ENCODE results near the gene GGT7.
"Not testable (repeated sequence)": the region's sequence is repeated elsewhere in the genome, so short reads cannot be mapped to it uniquely, and the experiment has no call there.

Gene GGT7

DNA sequence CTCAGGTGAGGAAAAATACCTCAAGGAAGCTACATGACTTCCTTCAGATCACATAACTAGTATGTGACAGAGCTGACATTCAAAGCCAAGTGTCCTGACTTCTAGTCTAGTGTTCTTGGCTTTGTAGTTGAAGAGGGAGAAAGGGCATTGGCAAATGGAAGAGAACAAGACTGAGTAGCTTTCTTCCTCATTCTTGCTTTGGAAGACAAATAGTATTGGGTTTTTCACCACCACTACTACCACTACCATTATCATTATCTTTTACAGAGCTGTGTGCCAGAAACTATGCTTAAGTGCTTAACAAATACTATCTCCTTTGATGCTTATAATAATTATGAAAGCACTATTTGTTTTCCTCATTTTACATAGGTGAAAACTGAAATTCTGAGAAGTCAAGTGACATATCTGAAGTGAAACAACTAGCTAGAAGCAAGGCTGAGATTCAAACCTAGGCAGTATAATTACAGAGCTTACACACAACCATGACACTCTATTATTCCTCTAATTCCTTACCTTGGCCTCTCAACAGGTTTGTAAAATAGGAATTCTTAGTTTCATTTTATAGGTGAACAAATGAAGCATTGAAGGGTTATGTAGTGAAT, 10.5 kb upstream of the GGT7 start:
- DNase-seq = peak; percentile 13

DNA sequence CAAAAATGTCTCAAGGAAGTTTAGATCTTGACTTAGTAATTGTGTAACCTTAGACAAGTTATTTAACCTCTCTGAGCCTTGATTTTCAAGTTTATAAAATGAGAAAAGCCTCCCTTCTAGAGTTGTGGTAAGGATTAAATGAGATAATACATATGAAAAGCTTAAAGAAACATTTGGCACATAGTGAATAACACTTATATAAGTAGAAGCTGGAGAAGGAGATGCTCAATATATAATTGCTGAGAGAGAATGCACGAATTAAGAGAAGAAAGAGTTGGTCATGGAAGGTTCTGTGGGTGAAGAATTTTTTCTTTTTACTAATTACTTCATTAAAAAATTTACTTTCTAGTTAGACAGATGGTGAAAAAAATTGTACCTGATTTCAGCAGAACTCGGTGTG, 9.0 kb upstream of the GGT7 start:
- no peak for DNase-seq

GRCh38 chr20:34880971-34881370, 8.3 kb upstream of the GGT7 start:
- DNase-seq = not testable (repeated sequence)

GRCh38 chr20:34880215-34880850, 7.7 kb upstream of the GGT7 start:
- no peak for DNase-seq

DNA sequence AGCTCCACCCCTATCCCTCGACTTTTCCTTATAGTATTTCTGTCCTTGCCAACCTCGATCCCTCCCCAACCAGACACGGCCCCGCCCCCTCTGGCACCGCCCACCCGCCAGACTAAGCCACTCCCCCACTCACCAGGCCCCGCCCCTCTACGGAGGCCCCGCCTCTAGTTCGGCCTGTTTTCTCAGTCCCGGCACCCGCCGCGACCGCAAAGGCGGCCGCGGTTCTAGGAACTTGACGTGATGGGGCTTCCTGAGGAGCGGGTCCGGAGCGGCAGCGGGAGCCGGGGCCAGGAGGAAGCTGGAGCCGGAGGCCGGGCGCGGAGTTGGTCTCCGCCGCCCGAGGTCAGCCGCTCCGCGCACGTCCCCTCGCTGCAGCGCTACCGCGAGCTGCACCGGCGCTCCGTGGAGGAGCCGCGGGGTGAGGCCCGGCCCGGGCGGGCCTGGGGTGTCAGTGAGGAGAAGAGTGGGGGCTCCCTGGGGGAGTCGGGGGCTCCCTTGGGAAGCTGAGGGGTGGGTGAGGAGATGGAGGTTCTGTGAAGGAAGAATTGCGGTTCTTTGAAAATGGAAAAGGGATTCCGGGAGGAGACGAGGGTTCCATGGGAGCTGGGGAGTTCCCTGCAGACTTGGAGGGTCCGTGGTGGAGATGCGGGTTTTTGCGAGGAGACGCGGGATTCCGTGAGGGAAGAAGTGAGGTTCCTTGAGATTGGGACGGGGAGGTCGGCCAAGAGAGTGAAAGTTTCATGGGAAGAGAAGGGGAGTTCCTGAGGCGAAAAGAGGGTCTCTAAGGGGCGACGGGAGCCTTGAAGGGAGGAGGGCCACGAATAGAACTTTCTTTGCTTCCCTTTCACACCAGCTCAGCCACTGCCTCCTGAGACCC, 4.0 kb upstream of the GGT7 start, which contains the start of gene ACSS2:
TSS of gene ACSS2 (plus strand) at position 207 of the 877 bp plus-strand sequence. CDS start at position 241, 34 bp downstream.
- peak; percentile 98 for DNase-seq

DNA sequence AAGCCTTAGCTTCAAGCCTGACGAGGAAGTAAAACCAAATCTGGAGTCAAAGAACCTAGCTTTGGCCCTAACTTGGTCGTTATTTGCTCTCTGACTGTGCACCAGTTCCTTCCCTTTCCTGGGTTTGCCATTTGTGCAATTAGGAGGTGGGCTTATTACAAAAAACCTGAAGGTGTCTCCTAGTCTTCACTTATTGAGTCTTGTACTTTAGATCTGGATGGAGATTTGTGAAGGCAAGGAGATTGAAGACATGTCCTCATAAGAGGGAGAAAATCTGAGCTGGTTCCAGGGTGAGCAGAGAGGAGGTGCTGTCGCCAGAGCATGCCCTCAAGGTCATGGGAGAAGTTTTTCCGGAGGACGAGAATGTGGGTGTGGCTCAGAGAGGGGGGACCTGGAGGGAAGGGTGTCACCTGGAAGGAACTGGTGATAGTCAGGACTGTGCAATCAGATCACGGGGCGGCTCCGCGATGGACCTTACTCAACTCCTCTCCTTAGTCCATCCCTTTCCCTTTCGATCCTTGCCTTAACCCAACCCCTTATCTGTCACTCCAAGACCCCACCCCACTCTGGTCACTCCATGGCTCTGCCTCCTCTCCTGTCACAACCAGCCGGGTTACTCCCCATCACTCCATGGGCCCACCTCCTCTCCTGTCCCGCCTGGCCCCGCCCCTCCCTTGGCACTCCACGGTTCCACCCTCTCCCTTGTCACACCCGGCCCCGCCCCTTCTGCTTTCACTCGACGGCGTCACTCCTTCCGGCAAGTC, 3.2 kb upstream of the GGT7 start:
- DNase-seq = no peak

- peak; percentile 83 for DNase-seq
Observed at GRCh38 chr20:34874094-34874654, 1.5 kb upstream of the GGT7 start.

GRCh38 chr20:34873583-34874093, 982 bp upstream of the GGT7 start:
- no peak for DNase-seq

- DNase-seq = no peak
Observed at GRCh38 chr20:34871966-34872621, 562 bp downstream of the GGT7 start.

GRCh38 chr20:34871320-34871926, 1.2 kb downstream of the GGT7 start:
- DNase-seq = no peak

DNA sequence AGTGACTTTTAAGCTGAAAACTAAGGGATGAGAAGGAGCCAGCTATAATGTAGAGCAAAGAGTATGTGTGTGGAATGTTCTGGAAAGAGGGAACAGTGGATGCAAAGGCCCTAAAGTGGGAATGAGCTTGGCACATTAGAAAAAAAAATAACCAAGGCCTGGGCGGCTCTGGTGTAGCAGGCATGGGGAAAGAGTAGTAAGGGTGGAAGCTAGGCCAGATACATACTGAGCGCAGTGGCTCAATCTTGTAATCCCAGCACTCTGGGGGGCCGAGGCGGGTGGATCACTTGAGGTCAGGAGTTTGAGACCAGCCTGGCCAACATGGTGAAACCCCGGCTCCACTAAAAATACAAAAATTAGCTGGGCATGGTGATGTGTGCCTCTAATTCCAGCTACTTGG, 8.4 kb downstream of the GGT7 start:
- no peak for DNase-seq

GRCh38 chr20:34863421-34863965, 9.2 kb downstream of the GGT7 start:
- DNase-seq = no peak

GRCh38 chr20:34862724-34863123, 9.9 kb downstream of the GGT7 start:
- DNase-seq = no peak

- DNase-seq = no peak
Observed at GRCh38 chr20:34861386-34862084, 11.1 kb downstream of the GGT7 start.

- DNase-seq = no peak
Observed at GRCh38 chr20:34859826-34860545, 12.7 kb downstream of the GGT7 start.

DNA sequence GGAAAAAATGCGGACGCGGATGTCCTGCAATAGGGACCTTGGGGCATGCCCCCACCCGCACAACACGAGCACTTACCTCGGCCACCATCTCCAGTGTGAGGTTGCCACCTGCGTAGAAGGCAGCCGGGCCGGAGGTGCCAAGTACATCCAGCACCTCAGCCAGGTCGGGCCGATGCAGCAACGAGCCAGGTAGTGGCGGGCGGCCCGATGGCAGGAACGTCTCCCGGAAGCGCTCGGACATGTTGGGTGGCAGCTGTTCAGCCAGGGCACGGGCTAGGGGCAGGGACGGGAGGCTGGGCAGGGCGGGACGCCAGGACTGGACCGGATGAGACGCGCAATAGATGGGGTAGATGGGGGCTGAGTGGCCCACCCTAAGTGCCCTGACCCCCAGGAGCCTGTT, 13.3 kb downstream of the GGT7 start:
- DNase-seq = no peak

DNA sequence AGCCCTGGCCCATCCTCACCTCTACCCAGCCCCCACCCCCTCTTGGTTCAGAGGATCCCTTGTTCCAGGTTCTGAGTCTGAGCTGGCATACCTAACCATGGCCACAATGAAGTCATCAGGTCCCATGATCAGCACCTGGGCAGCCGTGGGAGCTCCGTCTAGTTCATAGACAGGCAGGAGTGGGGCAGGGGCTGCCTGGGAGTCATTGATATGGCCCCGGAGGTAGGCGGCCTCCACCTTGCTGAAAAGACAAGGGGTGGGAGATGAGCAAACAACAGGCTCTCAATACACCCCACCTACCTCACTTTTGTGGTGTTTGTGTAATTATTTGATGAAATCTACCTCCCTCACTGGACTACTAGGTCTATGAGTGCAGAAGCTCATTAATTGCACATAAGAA, 20.4 kb downstream of the GGT7 start:
- DNase-seq = no peak

DNA sequence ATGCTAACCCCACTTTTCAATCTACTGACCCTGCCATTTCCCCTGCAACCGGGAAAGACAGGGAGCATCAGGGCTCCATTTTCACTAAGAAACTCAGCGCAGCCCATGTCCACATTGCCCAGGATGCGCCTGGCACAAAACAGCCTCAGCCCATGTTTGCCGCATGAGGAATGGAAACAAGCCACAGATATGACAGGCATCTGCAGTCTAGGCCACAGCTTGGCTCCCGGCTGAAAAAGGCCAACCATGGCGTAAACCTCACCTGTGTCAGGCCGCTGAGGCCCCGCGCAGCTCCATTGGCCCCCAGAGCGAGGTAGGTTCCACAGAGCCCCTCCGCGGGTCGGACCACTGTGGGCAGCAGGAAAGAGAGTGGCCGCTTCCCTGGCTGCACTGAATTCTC, 21.7 kb downstream of the GGT7 start:
- DNase-seq = no peak

DNA sequence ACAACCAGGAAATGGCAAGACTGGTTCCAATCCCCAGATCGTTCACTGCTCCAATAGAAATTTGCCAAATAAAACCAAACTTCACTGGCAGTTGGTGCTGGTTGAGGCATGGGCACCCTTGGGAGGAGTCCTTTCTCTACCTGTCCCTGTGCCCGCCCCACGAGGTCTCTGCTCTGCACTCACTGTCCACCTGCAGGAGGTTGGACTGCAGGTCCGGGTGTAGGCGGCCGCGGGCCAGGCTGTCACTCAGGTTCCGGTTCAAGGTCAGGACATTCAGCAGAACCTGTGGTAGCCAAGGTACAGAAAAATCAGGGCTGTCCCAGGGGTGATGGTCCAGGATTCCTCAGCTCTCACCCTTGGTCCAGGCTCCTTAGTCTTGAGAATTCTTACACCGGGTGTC, 22.9 kb downstream of the GGT7 start:
- DNase-seq = no peak

DNA sequence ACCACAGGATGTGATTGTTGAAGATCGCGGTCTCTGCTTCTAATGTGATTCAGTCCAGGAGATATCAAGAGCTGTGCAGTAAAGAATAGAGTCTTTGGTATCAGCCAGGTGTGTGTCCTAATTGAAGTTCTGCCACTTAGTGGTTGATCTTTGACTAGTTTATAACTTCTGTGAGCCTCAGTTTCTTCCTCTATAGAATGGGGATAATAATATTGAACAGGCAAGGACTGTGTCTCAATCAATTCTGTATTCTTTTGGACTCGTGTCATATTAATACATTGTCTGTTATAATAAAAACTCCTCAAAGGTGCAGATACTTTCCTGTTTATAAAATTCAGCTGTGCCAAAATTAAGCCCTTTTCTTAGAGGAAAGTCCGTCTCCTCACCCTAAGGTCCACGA, 24.1 kb downstream of the GGT7 start:
- DNase-seq = no peak
